Left cardiac atrium (tissue), 4 donors: ENCODE data around the gene UQCC2. TPM values are rescaled to one million over a fixed set of nuclear protein-coding genes. Genes with fewer than 3 reads are reported as not detected.

ENCODE experiments used
- ATAC-seq, 2 donors: fragments of 200-7000 bp; cut with Tn5 transposase; one replicate each; pipeline ENCODE4 v1.9.1; 2020; ENCODE audit warnings: mild to moderate bottlenecking in 2 of 2, moderate library complexity in 2 of 2
- DNase-seq: peaks from one replicate; pipeline ENCODE4 v3.0.0-alpha.2; 2020
- intact Hi-C, 2 donors: fragments of 100-400 bp; cut with DNase I; formaldehyde crosslinking; loops; one replicate each; pipeline versions ENCODE4 v1.14.1 to v1.15.1; 2022 to 2023
- total RNA-seq, 2 donors: library from RNA; stranded (reverse); fragmentation: NEBNext Ultra II Directional; extraction: Animal tissue kit (Norgen Biotek cat#: 25700); gene quantifications; one replicate each; pipeline ENCODE4 v1.2.1, GENCODE V29; 2021
- donor health status: DM: no; HTN: yes; CAD: no.
- donor health status: DM: no; HTN: yes; CAD: no; lungs with severe emphysema.
- donor health status: DM: yes; HTN: yes; CAD: no.
- donor health status: Dilated cardiomyopathy.

UQCC2 gene
- total RNA-seq, 2 donors from 2014 or later, result 183 to 203 TPM

- ATAC-seq, result no peak
- no peak for DNase-seq
- intact Hi-C loops, result loop anchor here in 1 of 2 donors (10.0 kb wide), 1 partner anchor 86 kb away; the partner anchor contains the start of gene BAK1
These were observed 40.3 kb downstream of the UQCC2 start for GRCh38 chr6:33670971-33671743.

- intact Hi-C loops, result loop anchor here in 1 of 2 donors (10.0 kb wide), 1 partner anchor 85 kb away; the partner anchor contains the start of gene BAK1
- ATAC-seq (no peak), DNase-seq (no peak)
These were observed 41.3 kb downstream of the UQCC2 start for GRCh38 chr6:33670086-33670660.

- ATAC-seq (peak in 1 of 2 donors; percentile 3), DNase-seq (peak; percentile 40)
- intact Hi-C loops, result no loop called here
These were observed 42.6 kb downstream of the UQCC2 start for GRCh38 chr6:33668914-33669313.

GRCh38 chr6:33668328-33668727 is 43.2 kb downstream of the UQCC2 start:
- ATAC-seq (no peak), DNase-seq (no peak)
- intact Hi-C loops, result no loop called here

GRCh38 chr6:33667776-33668175 is 43.7 kb downstream of the UQCC2 start:
- intact Hi-C loops, result no loop called here
- DNase-seq, result no peak
- ATAC-seq, result no peak

- ATAC-seq (no peak), DNase-seq (no peak)
- intact Hi-C loops, result no loop called here
These were observed 44.4 kb downstream of the UQCC2 start for GRCh38 chr6:33667072-33667471.

GRCh38 chr6:33665957-33666356 is 45.5 kb downstream of the UQCC2 start:
- intact Hi-C loops, result no loop called here
- no peak for DNase-seq
- ATAC-seq, result no peak

GRCh38 chr6:33664506-33665057 is 46.9 kb downstream of the UQCC2 start:
- DNase-seq, result no peak
- ATAC-seq, result no peak
- intact Hi-C loops, result no loop called here

GRCh38 chr6:33663727-33664449 is 47.6 kb downstream of the UQCC2 start:
- intact Hi-C loops, result no loop called here
- DNase-seq, result no peak
- ATAC-seq, result no peak

- no peak for ATAC-seq
- intact Hi-C loops, result no loop called here
- no peak for DNase-seq
These were observed 48.5 kb downstream of the UQCC2 start for GRCh38 chr6:33663028-33663427.

GRCh38 chr6:33662318-33662717 is 49.2 kb downstream of the UQCC2 start:
- intact Hi-C loops, result no loop called here
- ATAC-seq, result no peak
- no peak for DNase-seq

- DNase-seq (no peak), ATAC-seq (no peak)
- intact Hi-C loops, result no loop called here
These were observed 50.2 kb downstream of the UQCC2 start for GRCh38 chr6:33661106-33661838.

- intact Hi-C loops, result no loop called here
- DNase-seq (no peak), ATAC-seq (no peak)
These were observed 51.5 kb downstream of the UQCC2 start for GRCh38 chr6:33659986-33660385.

- intact Hi-C loops, result no loop called here
- DNase-seq (no peak), ATAC-seq (no peak)
These were observed 52.4 kb downstream of the UQCC2 start for GRCh38 chr6:33658982-33659689.

- ATAC-seq (no peak), DNase-seq (no peak)
- intact Hi-C loops, result no loop called here
These were observed 54.7 kb downstream of the UQCC2 start for GRCh38 chr6:33656844-33657243.

GRCh38 chr6:33654831-33655554 is 56.5 kb downstream of the UQCC2 start:
- ATAC-seq, result no peak
- intact Hi-C loops, result no loop called here
- no peak for DNase-seq

- intact Hi-C loops, result no loop called here
- DNase-seq (no peak), ATAC-seq (no peak)
These were observed 59.5 kb downstream of the UQCC2 start for GRCh38 chr6:33652002-33652401.

- DNase-seq (no peak), ATAC-seq (no peak)
- intact Hi-C loops, result no loop called here
These were observed 60.1 kb downstream of the UQCC2 start for GRCh38 chr6:33651403-33651802.
